ACC112 (cell line): ENCODE data around the gene RASA3.

Experiments
- H2AFZ ChIP-seq: fragments of 200-600 bp; sonication (generic); one replicate; pipeline ENCODE4 v1.6.0; 2017; ENCODE audit warnings: antibody characterized with exemption, low read length; ENCODE audit not compliant: unreplicated experiment
- H3K27ac ChIP-seq: fragments of 200-600 bp; sonication (generic); 2 replicates; pipeline ENCODE4 v1.5.1; 2014; ENCODE audit warnings: low read depth, mild to moderate bottlenecking, antibody characterized with exemption, low read length, moderate library complexity
- H3K27me3 ChIP-seq: fragments of 200-600 bp; sonication (generic); 2 replicates; pipeline ENCODE4 v1.6.1; 2014; ENCODE audit warnings: mild to moderate bottlenecking, antibody characterized with exemption, low read length, moderate library complexity, mixed read lengths; ENCODE audit not compliant: insufficient read depth
- H3K36me3 ChIP-seq: fragments of 200-600 bp; sonication (generic); 2 replicates; pipeline ENCODE4 v1.6.1; 2016; ENCODE audit warnings: mild to moderate bottlenecking, antibody characterized with exemption, low read length, moderate library complexity, mixed read lengths; ENCODE audit not compliant: insufficient read depth
- H3K4me1 ChIP-seq: fragments of 200-600 bp; sonication (generic); one replicate; pipeline ENCODE4 v1.6.1; 2016; ENCODE audit warnings: low read length, mixed read lengths; ENCODE audit not compliant: insufficient read depth, unreplicated experiment, control insufficient read depth
- H3K4me3 ChIP-seq: fragments of 200-600 bp; sonication (generic); 2 replicates; pipeline ENCODE4 v1.5.1; 2014; ENCODE audit warnings: mild to moderate bottlenecking, low read depth, low read length
- H3K79me2 ChIP-seq: fragments of 200-600 bp; sonication (generic); one replicate; pipeline ENCODE4 v1.6.0; 2016; ENCODE audit warnings: low read length; ENCODE audit not compliant: control insufficient read depth, unreplicated experiment, insufficient read depth

The RASA3 gene

GRCh38 chr13:113982296-113982661 lies 150.1 kb downstream of the RASA3 start:
- Histone ChIP-seq H3K27me3 (no peaks in the 10 kb centered on the region), H3K4me1 (peaks cover 2% of the 10 kb centered on the region), H3K4me3 (no peak overlapping the region), H3K36me3 (peaks cover 3% of the 10 kb centered on the region; the same call in 1 of the 2 replicates), H2AFZ (no peak overlapping the region), H3K79me2 (no peaks in the 10 kb centered on the region), H3K27ac (no peak overlapping the region)

GRCh38 chr13:113981611-113982295 lies 150.7 kb downstream of the RASA3 start:
- no peaks in the 10 kb centered on the region for H3K27me3 ChIP-seq
- no peaks in the 10 kb centered on the region for H3K79me2 ChIP-seq
- H3K27ac ChIP-seq = no peak overlapping the region
- no peak overlapping the region for H2AFZ ChIP-seq
- H3K36me3 ChIP-seq = peaks cover 3% of the 10 kb centered on the region; the same call in 1 of the 2 replicates
- no peak overlapping the region for H3K4me3 ChIP-seq
- peaks cover 7% of the 10 kb centered on the region for H3K4me1 ChIP-seq

- H3K27ac ChIP-seq = no peak overlapping the region
- H3K4me1 ChIP-seq = peaks cover 12% of the 10 kb centered on the region
- H2AFZ ChIP-seq = no peak overlapping the region
These were observed 151.2 kb downstream of the RASA3 start for GRCh38 chr13:113981194-113981605.

GRCh38 chr13:113980489-113981064 lies 151.8 kb downstream of the RASA3 start:
- H3K27ac ChIP-seq = no peak overlapping the region
- H3K79me2 ChIP-seq = no peaks in the 10 kb centered on the region
- peaks cover 6% of the 10 kb centered on the region; the same call in 1 of the 2 replicates for H3K36me3 ChIP-seq
- H3K4me1 ChIP-seq = peaks cover 12% of the 10 kb centered on the region
- H3K4me3 ChIP-seq = no peak overlapping the region
- no peak overlapping the region for H2AFZ ChIP-seq
- no peaks in the 10 kb centered on the region for H3K27me3 ChIP-seq

More at GRCh38 chr13:113981194-113981605, 151.2 kb downstream of the RASA3 start:
- peaks cover 3% of the 10 kb centered on the region; the same call in 1 of the 2 replicates for H3K36me3 ChIP-seq
- no peaks in the 10 kb centered on the region for H3K79me2 ChIP-seq
- no peak overlapping the region for H3K4me3 ChIP-seq
- no peaks in the 10 kb centered on the region for H3K27me3 ChIP-seq

- no peaks in the 10 kb centered on the region for H3K79me2 ChIP-seq
- H3K27me3 ChIP-seq = no peaks in the 10 kb centered on the region
- no peak overlapping the region for H3K4me3 ChIP-seq
- H3K4me1 ChIP-seq = peaks cover 12% of the 10 kb centered on the region
- H2AFZ ChIP-seq = no peak overlapping the region
- peaks cover 11% of the 10 kb centered on the region; the same call in 1 of the 2 replicates for H3K36me3 ChIP-seq
- no peak overlapping the region for H3K27ac ChIP-seq
These were observed 152.5 kb downstream of the RASA3 start for GRCh38 chr13:113979791-113980471.

- Histone ChIP-seq H3K27ac (no peak overlapping the region), H3K4me1 (peaks cover 12% of the 10 kb centered on the region), H2AFZ (no peak overlapping the region), H3K27me3 (no peaks in the 10 kb centered on the region), H3K4me3 (no peak overlapping the region), H3K36me3 (peaks cover 13% of the 10 kb centered on the region; the same call in 1 of the 2 replicates), H3K79me2 (no peaks in the 10 kb centered on the region)
These were observed 153.5 kb downstream of the RASA3 start for GRCh38 chr13:113978741-113979481.

GRCh38 chr13:113977976-113978375 lies 154.4 kb downstream of the RASA3 start:
- H3K36me3 ChIP-seq = peaks cover 13% of the 10 kb centered on the region; the same call in 1 of the 2 replicates
- no peak overlapping the region for H3K4me3 ChIP-seq
- no peaks in the 10 kb centered on the region for H3K27me3 ChIP-seq
- H3K27ac ChIP-seq = no peak overlapping the region
- no peak overlapping the region for H2AFZ ChIP-seq
- H3K4me1 ChIP-seq = peaks cover 12% of the 10 kb centered on the region
- H3K79me2 ChIP-seq = no peaks in the 10 kb centered on the region

- peaks cover 12% of the 10 kb centered on the region for H3K4me1 ChIP-seq
- H3K27ac ChIP-seq = peak overlapping the region; percentile 70
- H2AFZ ChIP-seq = no peak overlapping the region
- H3K4me3 ChIP-seq = no peak overlapping the region
- H3K36me3 ChIP-seq = peaks cover 13% of the 10 kb centered on the region; the same call in 1 of the 2 replicates
- no peaks in the 10 kb centered on the region for H3K27me3 ChIP-seq
- H3K79me2 ChIP-seq = no peaks in the 10 kb centered on the region
These were observed 155.4 kb downstream of the RASA3 start for GRCh38 chr13:113976711-113977684.

- Histone ChIP-seq H2AFZ (no peak overlapping the region), H3K4me3 (no peak overlapping the region), H3K36me3 (peaks cover 11% of the 10 kb centered on the region; the same call in 1 of the 2 replicates), H3K27ac (no peak overlapping the region), H3K27me3 (no peaks in the 10 kb centered on the region), H3K79me2 (no peaks in the 10 kb centered on the region), H3K4me1 (peaks cover 12% of the 10 kb centered on the region)
These were observed 157.0 kb downstream of the RASA3 start for GRCh38 chr13:113975416-113975815.
